Panc1 (cell line): ENCODE results near the gene GPR153. TPM values are rescaled to one million over a fixed set of nuclear protein-coding genes. Genes with fewer than 3 reads are reported as not detected.

ENCODE experiments used
- ATAC-seq: fragments of 200-7000 bp; cut with Tn5 transposase; 2 replicates; pipeline ENCODE4 v1.9.1; 2020; ENCODE audit warnings: mild to moderate bottlenecking, moderate library complexity
- BruUV-seq: library from RNA; stranded (reverse); fragments of 400-500 nt; replicated peaks from 2 replicates; lab custom pipeline; 2021; lab: Mats Ljungman, UMichigan
- CTCF ChIA-PET: fragments of 300-600 bp; sonication (Branson Sonifier 250); formaldehyde crosslinking; loops from one replicate; lab custom pipeline; 2022; ENCODE audit warnings: antibody characterized with exemption; lab: Charles Lee
- POLR2A ChIA-PET: fragments of 300-600 bp; sonication (Branson Sonifier 250); formaldehyde crosslinking; loops from one replicate; lab custom pipeline; 2022; ENCODE audit warnings: antibody characterized with exemption; lab: Charles Lee
- DNase-seq: peaks from one replicate; pipeline ENCODE4 v3.0.0-alpha.2; 2010; ENCODE audit warnings: low read depth, low spot score
- H3K27ac ChIP-seq: 2 replicates; pipeline ENCODE4 v1.5.1; 2011; ENCODE audit warnings: mild to moderate bottlenecking, low read length, inconsistent platforms
- H3K27me3 ChIP-seq: fragments of 200-500 bp; sonication (Bioruptor generic); 2 replicates; pipeline ENCODE4 v1.6.0; 2014; ENCODE audit warnings: low read length, inconsistent platforms; ENCODE audit not compliant: control insufficient read depth, insufficient read depth
- H3K36me3 ChIP-seq: fragments of 200-500 bp; sonication (Bioruptor generic); 2 replicates; pipeline ENCODE4 v1.5.1; 2014; ENCODE audit warnings: inconsistent platforms, mild to moderate bottlenecking, low read length, moderate library complexity; ENCODE audit not compliant: control insufficient read depth, insufficient read depth
- H3K4me1 ChIP-seq: 2 replicates; pipeline ENCODE4 v1.5.1; 2011; ENCODE audit warnings: inconsistent platforms, mild to moderate bottlenecking, low read length, moderate library complexity; ENCODE audit not compliant: control insufficient read depth, insufficient read depth
- H3K4me3 ChIP-seq, 2 experiments: 2 replicates each; pipeline ENCODE4 v1.5.1; 2011 to 2012; ENCODE audit warnings: low read depth in 2 of 2, low read length in 2 of 2, mild to moderate bottlenecking in 2 of 2, inconsistent platforms in 1 of 2, moderate library complexity in 1 of 2
- H3K9me3 ChIP-seq: fragments of 200-500 bp; sonication (Bioruptor generic); 2 replicates; pipeline ENCODE4 v1.5.1; 2014; ENCODE audit warnings: low read depth, mild to moderate bottlenecking, inconsistent platforms, low read length, moderate library complexity; ENCODE audit not compliant: control insufficient read depth, insufficient read depth
- CTCF ChIP-seq: fragments of 450-650 bp; IDR thresholded peaks from 2 replicates; pipeline ENCODE4 v1.5.1; 2017; ENCODE audit warnings: mild to moderate bottlenecking
- POLR2AphosphoS5 ChIP-seq: IDR thresholded peaks from 2 replicates; pipeline ENCODE4 v1.6.1; 2012; ENCODE audit warnings: mild to moderate bottlenecking, low read depth, low read length, moderate library complexity
- REST ChIP-seq, 2 experiments: IDR thresholded peaks; 2 replicates each; pipeline ENCODE4 v1.6.1; 2011 to 2012; ENCODE audit warnings: low read depth in 2 of 2, control low read depth in 1 of 2, low read length in 1 of 2, mild to moderate bottlenecking in 1 of 2, moderate library complexity in 1 of 2; ENCODE audit not compliant: insufficient read depth in 1 of 2
- SIN3A ChIP-seq: IDR thresholded peaks from 2 replicates; pipeline ENCODE4 v1.6.1; 2012; ENCODE audit warnings: low read depth, mild to moderate bottlenecking, low read length, moderate library complexity, borderline replicate concordance; ENCODE audit not compliant: insufficient read depth
- TCF7L2 ChIP-seq: IDR thresholded peaks from 2 replicates; pipeline ENCODE4 v1.6.1; 2011; ENCODE audit warnings: mild to moderate bottlenecking, low read depth, low read length, inconsistent platforms
- in situ Hi-C: cut with HindIII; loops from 2 replicates; pipeline ENCODE4 v1.10.0; 2016; ENCODE audit warnings: low sequenced_read_pairs, low pct_unique_long_range_greater_than_20kb
- intact Hi-C: fragments of 100-400 bp; cut with micrococcal nuclease; formaldehyde crosslinking; loops from one replicate; pipeline ENCODE4 v1.10.0; 2022; ENCODE audit not compliant: unreplicated experiment
- total RNA-seq: library from RNA; stranded (reverse); gene quantifications from one replicate; pipeline ENCODE4 v1.2.1, GENCODE V29; 2021; ENCODE audit not compliant: unreplicated experiment

The GPR153 gene
- total RNA-seq, 1 experiment from 2014 or later = 5.5 TPM

- CTCF ChIA-PET = interaction anchor here (0.6 kb wide), 1 partner anchor 92 kb away, joined by 3 read pairs; no protein-coding TSS in a partner anchor
- no peak for ATAC-seq
Measured at GRCh38 chr1:6295910-6296309, 35.0 kb upstream of the GPR153 start.

GRCh38 chr1:6294890-6295556 lies 34.1 kb upstream of the GPR153 start:
- ChIA-PET CTCF (no interaction called here), POLR2A (no interaction called here)
- Histone ChIP-seq H3K36me3 (no peaks in the 10 kb centered on the region), H3K27ac (no peak overlapping the region), H3K27me3 (no peaks in the 10 kb centered on the region), H3K9me3 (no peaks in the 10 kb centered on the region), H3K4me1 (no peaks in the 10 kb centered on the region), H3K4me3 (no peak overlapping the region)
- DNase-seq = no peak
- in situ Hi-C loops (no loop called here), intact Hi-C loops (no loop called here)
- BruUV-seq = no TSS peak
- TF ChIP-seq TCF7L2 = no peak
- no peak for ATAC-seq

More at GRCh38 chr1:6295910-6296309, 35.0 kb upstream of the GPR153 start:
- TF ChIP-seq POLR2AphosphoS5 (no peak), REST (IDR thresholded peaks at IDR 0.05; ENCODE audit: insufficient read depth in 1 of 2, low read depth in 2 of 2, low read length in 1 of 2) (no peak), TCF7L2 (no peak), SIN3A (no peak), CTCF (no peak)
- no peaks in the 10 kb centered on the region for H3K27me3 ChIP-seq
- intact Hi-C loops (no loop called here), in situ Hi-C loops (no loop called here)
- POLR2A ChIA-PET = no interaction called here
- no peak for DNase-seq
- H3K4me3 ChIP-seq = no peak overlapping the region
- H3K9me3 ChIP-seq = no peaks in the 10 kb centered on the region
- H3K36me3 ChIP-seq = no peaks in the 10 kb centered on the region
- BruUV-seq = no TSS peak
- H3K4me1 ChIP-seq = no peaks in the 10 kb centered on the region
- H3K27ac ChIP-seq = no peak overlapping the region
